Heart left ventricle (tissue), 13 donors: ENCODE results near the gene C3.

Experiments used
- POLR2A ChIP-seq, 2 donors: fragments of 450-650 bp; IDR thresholded peaks; one replicate each; pipeline ENCODE4 v1.6.1; 2017; ENCODE audit warnings: antibody characterized with exemption in 2 of 2, mild to moderate bottlenecking in 2 of 2, moderate library complexity in 2 of 2
- TF ChIP-seq, protein P1 (sequence below), 12 donors: fragments of 200-600 bp; sonication (generic) in 4 of 12; IDR thresholded peaks; one replicate each; pipeline versions ENCODE4 v1.5.0 to v1.8.0; 2018 to 2022; ENCODE audit warnings: antibody characterized with exemption in 12 of 12, mild to moderate bottlenecking in 5 of 12
- donor health status: ischemic (EF 13 %, LVEDD 7.1; RV severe dilation, severe dysfunction).
- donor health status: DM: no; HTN: yes; CAD: no.
- donor health status: DM: no; HTN: no; CAD: no.
- donor health status: ischemic (EF 25% LVEDD 6.9; RV normal size, moderate dysfunction).
- donor health status: ischemic (EF 25% LVEDD 5.7; RV mildly dilated, moderate dysfunction).
- donor health status: ischemic (EF 35%, LVEDD 5.7; RV mildly dilated, moderate dysfunction).
- donor health status: nonischemic (EF 11% LVEDD 7.7; RV severe dilation, severe dysfunction).
- donor health status: DM: yes; HTN: yes; CAD: no.
- donor health status: PGD.
- donor health status: ischemic (EF 29% LVEDD 5.4; RV normal size, mild dysfunction).
- donor health status: nonischemic (EF 23%, LVEDD 6.1; RV moderate dilation, normal function).

- TF ChIP-seq, protein P1, sequence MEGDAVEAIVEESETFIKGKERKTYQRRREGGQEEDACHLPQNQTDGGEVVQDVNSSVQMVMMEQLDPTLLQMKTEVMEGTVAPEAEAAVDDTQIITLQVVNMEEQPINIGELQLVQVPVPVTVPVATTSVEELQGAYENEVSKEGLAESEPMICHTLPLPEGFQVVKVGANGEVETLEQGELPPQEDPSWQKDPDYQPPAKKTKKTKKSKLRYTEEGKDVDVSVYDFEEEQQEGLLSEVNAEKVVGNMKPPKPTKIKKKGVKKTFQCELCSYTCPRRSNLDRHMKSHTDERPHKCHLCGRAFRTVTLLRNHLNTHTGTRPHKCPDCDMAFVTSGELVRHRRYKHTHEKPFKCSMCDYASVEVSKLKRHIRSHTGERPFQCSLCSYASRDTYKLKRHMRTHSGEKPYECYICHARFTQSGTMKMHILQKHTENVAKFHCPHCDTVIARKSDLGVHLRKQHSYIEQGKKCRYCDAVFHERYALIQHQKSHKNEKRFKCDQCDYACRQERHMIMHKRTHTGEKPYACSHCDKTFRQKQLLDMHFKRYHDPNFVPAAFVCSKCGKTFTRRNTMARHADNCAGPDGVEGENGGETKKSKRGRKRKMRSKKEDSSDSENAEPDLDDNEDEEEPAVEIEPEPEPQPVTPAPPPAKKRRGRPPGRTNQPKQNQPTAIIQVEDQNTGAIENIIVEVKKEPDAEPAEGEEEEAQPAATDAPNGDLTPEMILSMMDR (IDR thresholded peaks at IDR 0.05): no peak
- TF ChIP-seq POLR2A (IDR thresholded peaks at IDR 0.05): no peak
These were observed 23.2 kb downstream of the C3 start for GRCh38 chr19:6697291-6697690.
